Measurements from ENCODE around the gene SPECC1.
"Not testable (repeated sequence)": the region's sequence is repeated elsewhere in the genome, so short reads cannot be mapped to it uniquely, and the experiment has no call there.

- TF ChIP-seq CTCF (conservative IDR thresholded peaks at IDR 0.05 in 1 of 2, IDR thresholded peaks at IDR 0.05 in 1 of 2; ENCODE audit: low read depth in 1 of 2, low read length in 2 of 2); EZH2 (IDR thresholded peaks at IDR 0.05; ENCODE audit: low read length, missing control alignments): not testable (repeated sequence)
Observed at GRCh38 chr17:20106446-20106845, 97.3 kb downstream of the SPECC1 start.

All from fibroblast of lung (primary cell).